OCI-LY3 (cell line): Measurements from ENCODE around the gene NDRG3.

Source experiments
- H2AFZ ChIP-seq: fragments of 200-600, 300-600 bp; shearing (Covaris generic); 2 replicates; pipeline ENCODE4 v1.6.0; 2014; ENCODE audit warnings: antibody characterized with exemption, low read depth, low read length
- H3K27ac ChIP-seq: fragments of 200-600, 300-600 bp; sonication (generic); 2 replicates; pipeline ENCODE4 v1.5.1; 2014; ENCODE audit warnings: mild to moderate bottlenecking, low read length, moderate library complexity, mixed read lengths
- H3K27me3 ChIP-seq: fragments of 200-600, 300-600 bp; sonication (generic); 2 replicates; pipeline ENCODE4 v1.6.1; 2014; ENCODE audit warnings: low read depth, low read length, mixed read lengths
- H3K36me3 ChIP-seq: fragments of 200-600, 300-600 bp; sonication (generic); replicated peaks from 2 replicates; pipeline ENCODE3; 2014; ENCODE audit warnings: low read depth, low read length, mixed read lengths
- H3K4me1 ChIP-seq: fragments of 300-600, 200-600 bp; sonication (generic); 2 replicates; pipeline ENCODE4 v1.6.1; 2014; ENCODE audit warnings: low read length, mixed read lengths
- H3K4me2 ChIP-seq: fragments of 200-600, 300-600 bp; sonication (generic); 2 replicates; pipeline ENCODE4 v1.6.1; 2014; ENCODE audit warnings: low read length, mixed read lengths
- H3K4me3 ChIP-seq: fragments of 300-600, 200-600 bp; sonication (generic); 2 replicates; pipeline ENCODE4 v1.5.1; 2014; ENCODE audit warnings: antibody characterized with exemption, mild to moderate bottlenecking, low read length, moderate library complexity
- H3K79me2 ChIP-seq: fragments of 300-600, 200-600 bp; shearing (Covaris generic); 2 replicates; pipeline ENCODE4 v1.6.1; 2014; ENCODE audit warnings: mild to moderate bottlenecking, low read length, mixed read lengths
- H3K9ac ChIP-seq: fragments of 300-600, 200-600 bp; shearing (Covaris generic); 2 replicates; pipeline ENCODE4 v1.6.0; 2014; ENCODE audit warnings: mild to moderate bottlenecking, low read length, moderate library complexity
- H3K9me3 ChIP-seq: fragments of 200-600, 300-600 bp; shearing (Covaris generic); 2 replicates; pipeline ENCODE4 v1.6.1; 2014; ENCODE audit warnings: low read length, mixed read lengths; ENCODE audit not compliant: insufficient read depth
- H4K20me1 ChIP-seq: fragments of 200-600, 300-600 bp; sonication (generic); 2 replicates; pipeline ENCODE4 v1.6.1; 2016; ENCODE audit warnings: low read length, mixed read lengths; ENCODE audit not compliant: insufficient read depth
- CTCF ChIP-seq: fragments of 200-600, 300-600 bp; sonication (generic); IDR thresholded peaks from 2 replicates; pipeline ENCODE4 v1.5.1; 2014; ENCODE audit warnings: antibody characterized with exemption, low read length, low read depth
- EZH2phosphoT487 ChIP-seq: fragments of 200-600 bp; shearing (Covaris generic); IDR thresholded peaks from 2 replicates; pipeline ENCODE4 v1.6.1; 2018; ENCODE audit warnings: antibody characterized with exemption, mixed run types, low read depth

Gene NDRG3

GRCh38 chr20:36720510-36720909, 25.4 kb downstream of the NDRG3 start:
- H3K9ac ChIP-seq, result no peak overlapping the region
- no peak overlapping the region for H3K4me2 ChIP-seq
- no peaks in the 10 kb centered on the region for H3K79me2 ChIP-seq
- H3K36me3 ChIP-seq, result no peaks in the 10 kb centered on the region
- H2AFZ ChIP-seq, result no peak overlapping the region
- no peaks in the 10 kb centered on the region for H3K4me1 ChIP-seq
- H3K27me3 ChIP-seq, result no peaks in the 10 kb centered on the region
- TF ChIP-seq CTCF (no peak), EZH2phosphoT487 (no peak)
- H3K9me3 ChIP-seq, result no peaks in the 10 kb centered on the region
- H3K4me3 ChIP-seq, result no peak overlapping the region
- H4K20me1 ChIP-seq, result no peaks in the 10 kb centered on the region; the same call in 1 of the 2 replicates
- no peak overlapping the region for H3K27ac ChIP-seq

- no peaks in the 10 kb centered on the region for H3K27me3 ChIP-seq
- no peak overlapping the region for H3K9ac ChIP-seq
- no peaks in the 10 kb centered on the region for H3K9me3 ChIP-seq
- no peaks in the 10 kb centered on the region for H3K79me2 ChIP-seq
- no peak overlapping the region for H3K4me2 ChIP-seq
- no peak overlapping the region for H3K4me3 ChIP-seq
- no peaks in the 10 kb centered on the region for H3K4me1 ChIP-seq
- H2AFZ ChIP-seq, result no peak overlapping the region
- H4K20me1 ChIP-seq, result no peaks in the 10 kb centered on the region
- H3K27ac ChIP-seq, result no peak overlapping the region
- TF ChIP-seq EZH2phosphoT487 (no peak), CTCF (peak; percentile 41)
- H3K36me3 ChIP-seq, result no peaks in the 10 kb centered on the region
Measured at GRCh38 chr20:36717657-36718056, 28.2 kb downstream of the NDRG3 start.

- H3K4me3 ChIP-seq, result no peak overlapping the region
- no peaks in the 10 kb centered on the region for H3K36me3 ChIP-seq
- TF ChIP-seq EZH2phosphoT487, result no peak
- TF ChIP-seq CTCF, result no peak
- H3K9ac ChIP-seq, result no peak overlapping the region
- no peak overlapping the region for H3K27ac ChIP-seq
- no peaks in the 10 kb centered on the region for H3K9me3 ChIP-seq
- no peaks in the 10 kb centered on the region for H3K27me3 ChIP-seq
- H3K4me1 ChIP-seq, result no peaks in the 10 kb centered on the region
- no peaks in the 10 kb centered on the region for H3K79me2 ChIP-seq
- H3K4me2 ChIP-seq, result no peak overlapping the region
- H2AFZ ChIP-seq, result no peak overlapping the region
- H4K20me1 ChIP-seq, result no peaks in the 10 kb centered on the region
Measured at GRCh38 chr20:36717021-36717420, 28.9 kb downstream of the NDRG3 start.

DNA sequence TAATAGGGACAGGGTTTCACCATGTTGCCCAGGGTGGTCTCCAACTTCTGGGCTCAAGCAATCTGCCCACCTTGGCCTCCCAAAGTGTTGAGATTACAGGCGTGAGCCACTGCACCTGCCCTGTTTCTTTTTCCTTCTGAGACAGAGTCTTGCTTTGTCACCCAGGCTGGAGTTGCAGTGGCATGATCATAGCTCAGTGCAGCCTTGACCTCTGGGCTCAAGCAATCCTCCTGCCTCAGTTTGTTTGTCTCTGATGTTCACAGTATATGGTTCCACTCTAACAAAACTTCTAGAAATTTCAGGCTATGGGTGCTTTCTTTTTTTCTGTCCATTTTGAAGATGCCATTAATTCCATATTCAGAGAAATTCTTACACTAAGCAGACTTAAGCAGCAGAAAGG, 33.1 kb downstream of the NDRG3 start:
- no peak overlapping the region for H3K9ac ChIP-seq
- TF ChIP-seq CTCF, result no peak
- no peak for TF ChIP-seq EZH2phosphoT487
- no peaks in the 10 kb centered on the region for H3K4me1 ChIP-seq
- H3K27ac ChIP-seq, result no peak overlapping the region
- H3K9me3 ChIP-seq, result no peaks in the 10 kb centered on the region
- H3K79me2 ChIP-seq, result no peaks in the 10 kb centered on the region
- H3K27me3 ChIP-seq, result no peaks in the 10 kb centered on the region
- H3K4me3 ChIP-seq, result no peak overlapping the region
- no peak overlapping the region for H2AFZ ChIP-seq
- H4K20me1 ChIP-seq, result no peaks in the 10 kb centered on the region
- H3K36me3 ChIP-seq, result no peaks in the 10 kb centered on the region
- no peak overlapping the region for H3K4me2 ChIP-seq
